RWPE2 (cell line): ENCODE measurements around the gene PHTF2.

Experiments
- ATAC-seq: fragments of 200-7000 bp; cut with Tn5 transposase; 3 replicates; pipeline ENCODE4 v1.9.1; 2021; ENCODE audit warnings: low read depth
- DNase-seq: peaks from one replicate; pipeline ENCODE4 v3.0.0-alpha.2; 2020; ENCODE audit warnings: low spot score
- H3K27ac ChIP-seq: fragments of 450-650 bp; 2 replicates; pipeline ENCODE4 v1.5.1; 2017; ENCODE audit warnings: mild to moderate bottlenecking; ENCODE audit not compliant: poor library complexity, severe bottlenecking
- H3K27me3 ChIP-seq: fragments of 250-450 bp; sonication (Bioruptor Pico); 2 replicates; pipeline ENCODE4 v1.5.1; 2021; ENCODE audit warnings: mild to moderate bottlenecking, moderate library complexity; ENCODE audit not compliant: insufficient read depth, poor library complexity, severe bottlenecking
- H3K36me3 ChIP-seq: fragments of 250-450 bp; sonication (Bioruptor Pico); 2 replicates; pipeline ENCODE4 v1.5.1; 2020; ENCODE audit warnings: low read depth, mild to moderate bottlenecking, moderate library complexity
- H3K4me1 ChIP-seq: fragments of 250-450 bp; sonication (Bioruptor Pico); 2 replicates; pipeline ENCODE4 v1.5.1; 2021; ENCODE audit warnings: mild to moderate bottlenecking, moderate library complexity; ENCODE audit not compliant: insufficient read depth, poor library complexity, severe bottlenecking
- H3K4me3 ChIP-seq: fragments of 250-450 bp; sonication (Bioruptor Pico); 2 replicates; pipeline ENCODE4 v1.5.1; 2021; ENCODE audit warnings: mild to moderate bottlenecking, moderate library complexity; ENCODE audit not compliant: severe bottlenecking
- H3K9me3 ChIP-seq: fragments of 250-450 bp; sonication (Bioruptor Pico); 2 replicates; pipeline ENCODE4 v1.5.1; 2021; ENCODE audit warnings: mild to moderate bottlenecking, moderate library complexity; ENCODE audit not compliant: severe bottlenecking
- CTCF ChIP-seq: fragments of 450-650 bp; IDR thresholded peaks from one replicate; pipeline ENCODE4 v1.5.1; 2017; ENCODE audit warnings: mild to moderate bottlenecking, moderate library complexity; ENCODE audit not compliant: poor library complexity, severe bottlenecking

Gene PHTF2

DNA sequence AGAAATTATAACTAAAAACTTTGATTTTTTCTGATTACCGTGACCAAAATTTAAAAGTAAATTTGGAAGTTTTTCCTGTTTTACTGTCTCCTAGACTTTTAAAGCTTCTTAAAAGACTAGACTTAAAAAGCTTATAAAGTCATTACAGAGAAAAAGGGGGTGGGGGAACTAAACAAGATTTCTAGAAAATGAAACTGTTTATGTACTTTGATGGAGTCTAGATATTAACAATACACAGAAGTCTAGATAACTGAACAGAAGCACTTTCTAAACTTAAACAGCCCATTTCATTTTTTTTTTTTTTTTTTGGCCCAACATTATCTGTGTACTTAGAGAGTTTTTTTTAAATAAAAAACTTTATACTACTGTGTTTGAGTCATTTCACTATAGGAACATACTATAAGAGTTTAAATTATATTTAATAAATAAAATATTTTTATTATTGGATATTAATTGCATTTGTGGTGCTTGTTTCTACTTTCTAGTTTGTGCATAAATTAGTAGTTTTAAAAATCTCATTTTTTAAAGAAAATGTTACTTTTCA, 98.5 kb downstream of the PHTF2 start:
- ATAC-seq: no peak
- H3K27me3 ChIP-seq: no peaks in the 10 kb centered on the region
- no peaks in the 10 kb centered on the region for H3K9me3 ChIP-seq
- no peak for TF ChIP-seq CTCF
- H3K4me3 ChIP-seq: no peak overlapping the region
- DNase-seq: no peak
- H3K36me3 ChIP-seq: no peaks in the 10 kb centered on the region
- no peaks in the 10 kb centered on the region for H3K4me1 ChIP-seq
- no peak overlapping the region for H3K27ac ChIP-seq

GRCh38 chr7:77899516-77899915, 100.9 kb downstream of the PHTF2 start:
- ATAC-seq (no peak), DNase-seq (no peak)
- Histone ChIP-seq H3K36me3 (no peaks in the 10 kb centered on the region), H3K9me3 (no peaks in the 10 kb centered on the region), H3K4me1 (no peaks in the 10 kb centered on the region), H3K4me3 (no peak overlapping the region), H3K27ac (no peak overlapping the region), H3K27me3 (no peaks in the 10 kb centered on the region)
- TF ChIP-seq CTCF: no peak

DNA sequence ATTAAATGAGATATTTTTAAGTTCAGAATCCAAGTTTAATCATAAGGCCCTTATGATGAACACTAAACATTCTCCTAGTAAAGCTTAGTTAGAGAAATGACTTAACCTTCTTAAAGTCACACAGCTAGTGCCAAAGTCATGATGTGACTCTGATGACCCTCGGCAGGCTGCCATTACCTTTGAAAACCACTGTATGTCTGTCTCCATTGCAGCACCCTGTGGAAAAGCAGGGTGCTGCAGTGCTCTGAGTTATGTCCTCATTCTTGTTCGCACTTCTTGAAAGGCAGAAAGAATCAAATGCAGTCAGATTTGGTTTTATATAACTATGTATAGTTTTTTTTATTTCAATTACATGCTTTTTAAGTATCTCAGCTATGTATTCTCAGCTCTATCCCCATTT, 105.0 kb downstream of the PHTF2 start:
- H3K27ac ChIP-seq: no peak overlapping the region
- DNase-seq (no peak), ATAC-seq (peak; percentile 54; the same call in 1 of the 3 replicates)
- no peaks in the 10 kb centered on the region for H3K27me3 ChIP-seq
- no peaks in the 10 kb centered on the region for H3K4me1 ChIP-seq
- no peaks in the 10 kb centered on the region for H3K36me3 ChIP-seq
- no peak overlapping the region for H3K4me3 ChIP-seq
- no peaks in the 10 kb centered on the region for H3K9me3 ChIP-seq
- peak; percentile 47 for TF ChIP-seq CTCF

GRCh38 chr7:77904252-77904651, 105.7 kb downstream of the PHTF2 start:
- ATAC-seq: no peak
- no peak overlapping the region for H3K4me3 ChIP-seq
- no peak for TF ChIP-seq CTCF
- H3K4me1 ChIP-seq: no peaks in the 10 kb centered on the region
- no peaks in the 10 kb centered on the region for H3K36me3 ChIP-seq
- DNase-seq: no peak
- no peak overlapping the region for H3K27ac ChIP-seq
- no peaks in the 10 kb centered on the region for H3K27me3 ChIP-seq
- no peaks in the 10 kb centered on the region for H3K9me3 ChIP-seq

- Histone ChIP-seq H3K4me3 (no peak overlapping the region), H3K9me3 (no peaks in the 10 kb centered on the region), H3K27me3 (no peaks in the 10 kb centered on the region), H3K27ac (no peak overlapping the region), H3K4me1 (no peaks in the 10 kb centered on the region), H3K36me3 (0 out of 2 replicates have a peak, but pooled peaks cover 3% of the 10 kb centered on the region)
- no peak for TF ChIP-seq CTCF
- ATAC-seq (no peak), DNase-seq (no peak)
Observed at GRCh38 chr7:77907281-77907680, 108.7 kb downstream of the PHTF2 start.
